GM10266 (cell line): Measurements from ENCODE around the gene C19orf18.
A peak's percentile ranks its signal among the peaks of the same experiment; 100 is the strongest.

Experiments
- DNase-seq: peaks from one replicate; pipeline ENCODE4 v3.0.0; 2012; ENCODE audit errors: extremely low spot score
- CTCF ChIP-seq: IDR thresholded peaks from 2 replicates; pipeline ENCODE4 v1.5.1; 2012; ENCODE audit warnings: mild to moderate bottlenecking, low read depth; ENCODE audit not compliant: control insufficient read depth, insufficient read depth; ENCODE audit errors: missing control alignments

The C19orf18 gene

GRCh38 chr19:57974434-57974833 lies at the start of gene C19orf18:
C19orf18 (minus strand) TSS chr19:57974534; CDS start chr19:57974432, 102 bp downstream.
- no peak for DNase-seq
- no peak for TF ChIP-seq CTCF

GRCh38 chr19:58022283-58022660 lies 47.9 kb upstream of the C19orf18 start:
- no peak for DNase-seq
- TF ChIP-seq CTCF = no peak

GRCh38 chr19:58021541-58022282 lies 47.4 kb upstream of the C19orf18 start:
- peak; percentile 21 for TF ChIP-seq CTCF
- DNase-seq = no peak

- DNase-seq = no peak
- TF ChIP-seq CTCF = no peak
Measured at GRCh38 chr19:58020129-58020528, 45.8 kb upstream of the C19orf18 start.

- no peak for TF ChIP-seq CTCF
- no peak for DNase-seq
Measured at GRCh38 chr19:58014141-58014540, 39.8 kb upstream of the C19orf18 start.

- no peak for TF ChIP-seq CTCF
- no peak for DNase-seq
Measured at GRCh38 chr19:58010507-58010906, 36.2 kb upstream of the C19orf18 start.

GRCh38 chr19:58009666-58010301 lies 35.5 kb upstream of the C19orf18 start:
- TF ChIP-seq CTCF = no peak
- DNase-seq = peak; percentile 90
